Esophagus muscularis mucosa (tissue), 3 donors: ENCODE results near the gene HSD3B7.

Experiments used
- CTCF ChIP-seq, 3 experiments: fragments of 200-600 bp in 2 of 3; fragments of 450-650 bp in 1 of 3; sonication (generic) in 2 of 3; IDR thresholded peaks; one replicate each; pipeline ENCODE4 v1.5.1; 2017 to 2019; ENCODE audit warnings: antibody characterized with exemption in 3 of 3, mild to moderate bottlenecking in 2 of 3, moderate library complexity in 1 of 3
- EP300 ChIP-seq: sonication (generic); formaldehyde crosslinking; IDR thresholded peaks from one replicate; pipeline ENCODE4 v1.6.1; 2017; ENCODE audit warnings: antibody characterized with exemption

- TF ChIP-seq CTCF (IDR thresholded peaks at IDR 0.05) (no peak), EP300 (no peak)
These were observed 36.0 kb upstream of the HSD3B7 start, which contains the start of gene ORAI3 for GRCh38 chr16:30948667-30949649.
